Osteocyte (in vitro differentiated cells): ENCODE data around the gene SYNJ2. TPM values are rescaled to one million over a fixed set of nuclear protein-coding genes. Genes with fewer than 3 reads are reported as not detected.

ENCODE experiments used
- DNase-seq: peaks from one replicate; pipeline ENCODE4 v3.0.0; 2021; ENCODE audit warnings: mixed read lengths; ENCODE audit not compliant: unreplicated experiment; ENCODE audit errors: extremely low spot score
- H3K27ac Mint-ChIP-seq: one replicate; pipeline ENCODE4 v1.8.0; 2021; ENCODE audit warnings: mild to moderate bottlenecking, mixed read lengths; ENCODE audit not compliant: unreplicated experiment
- H3K27me3 Mint-ChIP-seq: one replicate; pipeline ENCODE4 v1.8.0; 2021; ENCODE audit warnings: mixed read lengths; ENCODE audit not compliant: unreplicated experiment
- H3K36me3 Mint-ChIP-seq: one replicate; pipeline ENCODE4 v1.8.0; 2021; ENCODE audit warnings: mixed read lengths; ENCODE audit not compliant: unreplicated experiment
- H3K4me1 Mint-ChIP-seq: one replicate; pipeline ENCODE4 v1.8.0; 2021; ENCODE audit warnings: mixed read lengths; ENCODE audit not compliant: unreplicated experiment
- H3K4me3 Mint-ChIP-seq: one replicate; pipeline ENCODE4 v1.8.0; 2021; ENCODE audit warnings: mild to moderate bottlenecking, moderate library complexity, mixed read lengths; ENCODE audit not compliant: unreplicated experiment
- H3K9me3 Mint-ChIP-seq: one replicate; pipeline ENCODE4 v1.8.0; 2021; ENCODE audit warnings: mixed read lengths; ENCODE audit not compliant: unreplicated experiment
- CTCF ChIP-seq: fragments of 200-600 bp; sonication (generic); IDR thresholded peaks from 2 replicates; pipeline ENCODE4 v1.5.0; 2021; ENCODE audit warnings: antibody characterized with exemption, mild to moderate bottlenecking, moderate library complexity
- total RNA-seq: library from RNA; stranded (reverse); gene quantifications from 2 replicates; pipeline ENCODE4 v1.2.1, GENCODE V29; 2021

SYNJ2 gene
- total RNA-seq, 1 donor from 2014 or later, result 94.5 TPM

- peaks cover 39% of the 10 kb centered on the region for H3K36me3 Mint-ChIP-seq
- H3K4me3 Mint-ChIP-seq, result peak overlapping the region; percentile 38
- no peaks in the 10 kb centered on the region for H3K27me3 Mint-ChIP-seq
- peaks cover 77% of the 10 kb centered on the region for H3K4me1 Mint-ChIP-seq
- no peaks in the 10 kb centered on the region for H3K9me3 Mint-ChIP-seq
- peak overlapping the region; percentile 95 for H3K27ac Mint-ChIP-seq
- DNase-seq, result no peak
- TF ChIP-seq CTCF, result no peak
Measured at GRCh38 chr6:158039571-158040050, 57.9 kb downstream of the SYNJ2 start.

GRCh38 chr6:158040051-158040803, 58.6 kb downstream of the SYNJ2 start:
- H3K4me3 Mint-ChIP-seq, result no peak overlapping the region
- no peak for DNase-seq
- H3K27ac Mint-ChIP-seq, result peak overlapping the region; percentile 95
- peaks cover 35% of the 10 kb centered on the region for H3K36me3 Mint-ChIP-seq
- no peaks in the 10 kb centered on the region for H3K9me3 Mint-ChIP-seq
- no peak for TF ChIP-seq CTCF
- H3K27me3 Mint-ChIP-seq, result no peaks in the 10 kb centered on the region
- H3K4me1 Mint-ChIP-seq, result peaks cover 74% of the 10 kb centered on the region

- Mint-ChIP-seq H3K9me3 (no peaks in the 10 kb centered on the region), H3K36me3 (peaks cover 35% of the 10 kb centered on the region), H3K27me3 (no peaks in the 10 kb centered on the region), H3K4me3 (peak overlapping the region; percentile 12), H3K4me1 (peaks cover 73% of the 10 kb centered on the region), H3K27ac (peak overlapping the region; percentile 95)
- no peak for TF ChIP-seq CTCF
- no peak for DNase-seq
Measured at GRCh38 chr6:158040804-158041347, 59.2 kb downstream of the SYNJ2 start.

- no peak for TF ChIP-seq CTCF
- Mint-ChIP-seq H3K4me1 (peaks cover 68% of the 10 kb centered on the region), H3K36me3 (peaks cover 32% of the 10 kb centered on the region), H3K27ac (peak overlapping the region; percentile 95), H3K4me3 (peak overlapping the region; percentile 12), H3K9me3 (no peaks in the 10 kb centered on the region), H3K27me3 (no peaks in the 10 kb centered on the region)
- DNase-seq, result no peak
Measured at GRCh38 chr6:158041370-158041769, 59.7 kb downstream of the SYNJ2 start.

- Mint-ChIP-seq H3K4me1 (peaks cover 67% of the 10 kb centered on the region), H3K36me3 (peaks cover 32% of the 10 kb centered on the region), H3K27ac (peak overlapping the region; percentile 95), H3K9me3 (no peaks in the 10 kb centered on the region), H3K4me3 (no peak overlapping the region), H3K27me3 (no peaks in the 10 kb centered on the region)
- DNase-seq, result no peak
- no peak for TF ChIP-seq CTCF
Measured at GRCh38 chr6:158041788-158042187, 60.1 kb downstream of the SYNJ2 start.
